ENCODE measurements around the gene SLCO1B1. TPM values are rescaled to one million over a fixed set of nuclear protein-coding genes. Genes with fewer than 3 reads are reported as not detected.

SLCO1B1 gene
- total RNA-seq, 1 experiment from 2014 or later = not detected

DNA sequence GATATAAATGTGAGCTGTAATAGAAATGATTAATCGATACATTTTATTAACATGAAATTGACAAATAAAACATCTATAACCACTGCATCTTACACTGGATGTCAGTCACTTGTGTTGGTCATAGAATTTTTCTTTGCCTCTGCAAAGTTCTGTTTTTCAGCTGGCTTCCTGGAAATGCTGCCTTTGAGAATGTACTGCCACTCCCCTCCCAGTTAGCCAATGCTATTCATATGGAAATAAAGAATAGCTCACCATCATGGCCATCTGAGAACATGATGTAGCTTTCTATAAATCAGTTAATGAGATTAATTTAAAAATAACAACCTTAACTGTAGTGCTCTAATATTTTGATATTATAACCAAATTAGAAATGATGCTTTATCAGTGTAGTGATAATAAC lies 41.1 kb downstream of the SLCO1B1 start:
- no peaks in the 10 kb centered on the region for H3K4me1 ChIP-seq (ENCODE audit: control insufficient read depth, insufficient read depth, low read length)
- no peak overlapping the region for H3K27ac ChIP-seq (ENCODE audit: low read length)
- no TSS peak for BruUV-seq (replicated peaks)
- intact Hi-C loops (cut with micrococcal nuclease; ENCODE audit: unreplicated experiment) = no loop called here
- CTCF ChIA-PET = no interaction called here
- no peaks in the 10 kb centered on the region for H3K36me3 ChIP-seq (ENCODE audit: control insufficient read depth, insufficient read depth, low read length)
- TF ChIP-seq TCF7L2 (IDR thresholded peaks at IDR 0.05; ENCODE audit: low read depth, low read length) (no peak), POLR2AphosphoS5 (IDR thresholded peaks at IDR 0.05; ENCODE audit: low read depth, low read length) (no peak), SIN3A (IDR thresholded peaks at IDR 0.05; ENCODE audit: borderline replicate concordance, insufficient read depth, low read depth, low read length) (no peak)
- TF ChIP-seq, protein P1, sequence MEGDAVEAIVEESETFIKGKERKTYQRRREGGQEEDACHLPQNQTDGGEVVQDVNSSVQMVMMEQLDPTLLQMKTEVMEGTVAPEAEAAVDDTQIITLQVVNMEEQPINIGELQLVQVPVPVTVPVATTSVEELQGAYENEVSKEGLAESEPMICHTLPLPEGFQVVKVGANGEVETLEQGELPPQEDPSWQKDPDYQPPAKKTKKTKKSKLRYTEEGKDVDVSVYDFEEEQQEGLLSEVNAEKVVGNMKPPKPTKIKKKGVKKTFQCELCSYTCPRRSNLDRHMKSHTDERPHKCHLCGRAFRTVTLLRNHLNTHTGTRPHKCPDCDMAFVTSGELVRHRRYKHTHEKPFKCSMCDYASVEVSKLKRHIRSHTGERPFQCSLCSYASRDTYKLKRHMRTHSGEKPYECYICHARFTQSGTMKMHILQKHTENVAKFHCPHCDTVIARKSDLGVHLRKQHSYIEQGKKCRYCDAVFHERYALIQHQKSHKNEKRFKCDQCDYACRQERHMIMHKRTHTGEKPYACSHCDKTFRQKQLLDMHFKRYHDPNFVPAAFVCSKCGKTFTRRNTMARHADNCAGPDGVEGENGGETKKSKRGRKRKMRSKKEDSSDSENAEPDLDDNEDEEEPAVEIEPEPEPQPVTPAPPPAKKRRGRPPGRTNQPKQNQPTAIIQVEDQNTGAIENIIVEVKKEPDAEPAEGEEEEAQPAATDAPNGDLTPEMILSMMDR (IDR thresholded peaks at IDR 0.05) = no peak
- TF ChIP-seq, protein P2, sequence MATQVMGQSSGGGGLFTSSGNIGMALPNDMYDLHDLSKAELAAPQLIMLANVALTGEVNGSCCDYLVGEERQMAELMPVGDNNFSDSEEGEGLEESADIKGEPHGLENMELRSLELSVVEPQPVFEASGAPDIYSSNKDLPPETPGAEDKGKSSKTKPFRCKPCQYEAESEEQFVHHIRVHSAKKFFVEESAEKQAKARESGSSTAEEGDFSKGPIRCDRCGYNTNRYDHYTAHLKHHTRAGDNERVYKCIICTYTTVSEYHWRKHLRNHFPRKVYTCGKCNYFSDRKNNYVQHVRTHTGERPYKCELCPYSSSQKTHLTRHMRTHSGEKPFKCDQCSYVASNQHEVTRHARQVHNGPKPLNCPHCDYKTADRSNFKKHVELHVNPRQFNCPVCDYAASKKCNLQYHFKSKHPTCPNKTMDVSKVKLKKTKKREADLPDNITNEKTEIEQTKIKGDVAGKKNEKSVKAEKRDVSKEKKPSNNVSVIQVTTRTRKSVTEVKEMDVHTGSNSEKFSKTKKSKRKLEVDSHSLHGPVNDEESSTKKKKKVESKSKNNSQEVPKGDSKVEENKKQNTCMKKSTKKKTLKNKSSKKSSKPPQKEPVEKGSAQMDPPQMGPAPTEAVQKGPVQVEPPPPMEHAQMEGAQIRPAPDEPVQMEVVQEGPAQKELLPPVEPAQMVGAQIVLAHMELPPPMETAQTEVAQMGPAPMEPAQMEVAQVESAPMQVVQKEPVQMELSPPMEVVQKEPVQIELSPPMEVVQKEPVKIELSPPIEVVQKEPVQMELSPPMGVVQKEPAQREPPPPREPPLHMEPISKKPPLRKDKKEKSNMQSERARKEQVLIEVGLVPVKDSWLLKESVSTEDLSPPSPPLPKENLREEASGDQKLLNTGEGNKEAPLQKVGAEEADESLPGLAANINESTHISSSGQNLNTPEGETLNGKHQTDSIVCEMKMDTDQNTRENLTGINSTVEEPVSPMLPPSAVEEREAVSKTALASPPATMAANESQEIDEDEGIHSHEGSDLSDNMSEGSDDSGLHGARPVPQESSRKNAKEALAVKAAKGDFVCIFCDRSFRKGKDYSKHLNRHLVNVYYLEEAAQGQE (IDR thresholded peaks at IDR 0.05; ENCODE audit: insufficient read depth in 1 of 2, low read depth in 2 of 2, low read length in 1 of 2) = no peak
- ATAC-seq (no peak), DNase-seq (ENCODE audit: low read depth, low spot score) (no peak)
- H3K4me3 ChIP-seq (ENCODE audit: low read depth in 2 of 2, low read length in 2 of 2) = no peak overlapping the region
- no peaks in the 10 kb centered on the region for H3K9me3 ChIP-seq (ENCODE audit: control insufficient read depth, insufficient read depth, low read depth, low read length)
- in situ Hi-C loops (cut with HindIII; ENCODE audit: low pct_unique_long_range_greater_than_20kb, low sequenced_read_pairs) = no loop called here
- POLR2A ChIA-PET = no interaction called here
- no peaks in the 10 kb centered on the region for H3K27me3 ChIP-seq (ENCODE audit: control insufficient read depth, insufficient read depth, low read length)

DNA sequence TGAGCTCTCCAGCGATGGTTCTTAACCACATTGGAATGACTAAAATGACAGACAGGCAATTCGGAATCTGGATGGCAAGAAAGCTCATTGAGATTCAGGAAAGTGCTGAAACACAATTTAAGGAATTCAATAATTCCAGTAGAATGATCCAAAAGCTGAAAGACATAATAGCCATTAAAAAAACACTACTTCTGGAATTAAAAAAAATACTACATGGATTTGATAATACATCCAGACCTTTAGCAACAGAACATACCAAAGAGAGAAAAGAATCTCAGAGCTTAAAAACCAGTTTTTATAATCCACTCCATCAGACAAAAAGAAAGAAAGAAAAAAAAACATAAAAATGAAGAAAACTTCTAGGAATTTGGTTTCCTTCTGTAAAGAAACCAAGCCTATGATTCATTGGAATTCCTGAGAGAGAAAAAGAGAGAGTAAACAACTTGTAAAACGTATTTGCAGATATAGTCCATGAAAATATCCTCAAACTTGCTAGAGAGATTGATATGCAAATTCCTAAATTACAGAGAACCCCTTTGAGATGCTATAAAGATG lies 52.8 kb downstream of the SLCO1B1 start:
- Histone ChIP-seq H3K36me3 (ENCODE audit: control insufficient read depth, insufficient read depth, low read length) (no peaks in the 10 kb centered on the region), H3K4me3 (ENCODE audit: low read depth in 2 of 2, low read length in 2 of 2) (no peak overlapping the region), H3K27ac (ENCODE audit: low read length) (no peak overlapping the region), H3K9me3 (ENCODE audit: control insufficient read depth, insufficient read depth, low read depth, low read length) (no peaks in the 10 kb centered on the region), H3K4me1 (ENCODE audit: control insufficient read depth, insufficient read depth, low read length) (no peaks in the 10 kb centered on the region), H3K27me3 (ENCODE audit: control insufficient read depth, insufficient read depth, low read length) (no peaks in the 10 kb centered on the region)
- ATAC-seq (no peak), DNase-seq (ENCODE audit: low read depth, low spot score) (no peak)
- no peak for TF ChIP-seq POLR2AphosphoS5 (IDR thresholded peaks at IDR 0.05; ENCODE audit: low read depth, low read length)
- TF ChIP-seq, protein P1 (IDR thresholded peaks at IDR 0.05) = no peak
- TF ChIP-seq, protein P2 (IDR thresholded peaks at IDR 0.05; ENCODE audit: insufficient read depth in 1 of 2, low read depth in 2 of 2, low read length in 1 of 2) = no peak
- no peak for TF ChIP-seq TCF7L2 (IDR thresholded peaks at IDR 0.05; ENCODE audit: low read depth, low read length)
- no peak for TF ChIP-seq SIN3A (IDR thresholded peaks at IDR 0.05; ENCODE audit: borderline replicate concordance, insufficient read depth, low read depth, low read length)
- POLR2A ChIA-PET = no interaction called here
- BruUV-seq (replicated peaks) = no TSS peak
- in situ Hi-C loops (cut with HindIII; ENCODE audit: low pct_unique_long_range_greater_than_20kb, low sequenced_read_pairs) = no loop called here
- intact Hi-C loops (cut with micrococcal nuclease; ENCODE audit: unreplicated experiment) = no loop called here
- CTCF ChIA-PET = no interaction called here
